ENCODE results near the gene PSME3. TPM values are rescaled to one million over a fixed set of nuclear protein-coding genes. Genes with fewer than 3 reads are reported as not detected.

Gene PSME3
- total and polyA plus RNA-seq, 2 of the 13 experiments (the other 11 are each of a cell fraction or from before 2014, with no cell fraction given) = 66.3 to 135 TPM

DNA sequence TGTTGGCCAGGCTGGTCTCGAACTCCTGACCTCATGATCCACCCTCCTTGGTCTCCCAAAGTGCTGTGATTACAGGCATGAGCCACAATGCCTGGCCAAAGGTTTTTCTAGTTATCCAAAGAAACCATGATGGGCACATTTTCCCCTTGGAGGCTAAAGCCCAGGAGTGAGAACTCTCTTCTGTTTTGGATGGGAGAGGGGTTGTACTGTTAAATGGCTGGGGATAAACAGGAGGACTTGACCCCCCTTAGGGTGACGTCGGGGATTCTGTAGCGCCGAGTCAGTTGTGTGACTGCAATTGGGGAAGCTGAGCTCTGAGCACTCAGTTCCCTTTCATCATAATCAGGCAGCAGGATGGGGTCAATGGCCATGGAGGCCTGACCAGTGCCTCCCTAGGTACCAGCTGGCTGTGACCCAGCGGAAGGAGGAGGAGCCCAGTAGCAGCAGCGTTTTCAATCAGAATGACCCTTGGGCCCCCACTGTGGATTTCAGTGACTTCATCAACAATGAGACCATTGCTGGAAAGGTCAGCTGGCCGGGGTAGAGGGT lies 21.9 kb downstream of the PSME3 start (continued):
- TF ChIP-seq ISL2 (CRISPR knock-in tag; IDR thresholded peaks at IDR 0.05) (0 out of 2 replicates have a peak, but pooled peaks have one; percentile 50), HOXD1 (CRISPR knock-in tag; IDR thresholded peaks at IDR 0.05) (peak; percentile 44; the same call in 1 of the 2 replicates), PLRG1 (conservative IDR thresholded peaks at IDR 0.05) (no peak), ZNF710 (CRISPR knock-in tag; IDR thresholded peaks at IDR 0.05; ENCODE audit: borderline replicate concordance) (peak; percentile 66; the same call in 1 of the 2 replicates), BCL6 (CRISPR knock-in tag; IDR thresholded peaks at IDR 0.05) (peak; percentile 56), ZSCAN29 (CRISPR knock-in tag; conservative IDR thresholded peaks at IDR 0.05) (peak; percentile 77; the same call in 1 of the 2 replicates), CREB1 (IDR thresholded peaks at IDR 0.05) (no peak), CREB1 (CRISPR knock-in tag; IDR thresholded peaks at IDR 0.05) (peak; percentile 74), ZNF18 (CRISPR knock-in tag; IDR thresholded peaks at IDR 0.05; ENCODE audit: insufficient replicate concordance) (no peak), ZBTB7A (CRISPR knock-in tag; IDR thresholded peaks at IDR 0.05) (peak; percentile 81; the same call in 1 of the 2 replicates), YEATS4 (CRISPR knock-in tag; IDR thresholded peaks at IDR 0.05; ENCODE audit: borderline replicate concordance) (no peak; the same call in 1 of the 2 replicates), ZFP62 (CRISPR knock-in tag; IDR thresholded peaks at IDR 0.05) (no peak), NR2F2 (IDR thresholded peaks at IDR 0.05; ENCODE audit: borderline replicate concordance, low read depth) (peak; percentile 64; the same call in 1 of the 2 replicates), ZNF3 (CRISPR knock-in tag; IDR thresholded peaks at IDR 0.05) (no peak), POLR2A (IDR thresholded peaks at IDR 0.05; ENCODE audit: insufficient read depth in 1 of 2, low read depth in 2 of 2, low read length in 2 of 2) (peak in 1 of 2 experiments; percentile 39; a peak in 1 of 4 replicates), ZNF33B (CRISPR knock-in tag; IDR thresholded peaks at IDR 0.05) (no peak)
- TF ChIP-seq, protein P1, sequence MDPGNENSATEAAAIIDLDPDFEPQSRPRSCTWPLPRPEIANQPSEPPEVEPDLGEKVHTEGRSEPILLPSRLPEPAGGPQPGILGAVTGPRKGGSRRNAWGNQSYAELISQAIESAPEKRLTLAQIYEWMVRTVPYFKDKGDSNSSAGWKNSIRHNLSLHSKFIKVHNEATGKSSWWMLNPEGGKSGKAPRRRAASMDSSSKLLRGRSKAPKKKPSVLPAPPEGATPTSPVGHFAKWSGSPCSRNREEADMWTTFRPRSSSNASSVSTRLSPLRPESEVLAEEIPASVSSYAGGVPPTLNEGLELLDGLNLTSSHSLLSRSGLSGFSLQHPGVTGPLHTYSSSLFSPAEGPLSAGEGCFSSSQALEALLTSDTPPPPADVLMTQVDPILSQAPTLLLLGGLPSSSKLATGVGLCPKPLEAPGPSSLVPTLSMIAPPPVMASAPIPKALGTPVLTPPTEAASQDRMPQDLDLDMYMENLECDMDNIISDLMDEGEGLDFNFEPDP (CRISPR knock-in tag; conservative IDR thresholded peaks at IDR 0.05) = 0 out of 2 replicates have a peak, but pooled peaks have one; percentile 5
- TF ChIP-seq, protein P2, sequence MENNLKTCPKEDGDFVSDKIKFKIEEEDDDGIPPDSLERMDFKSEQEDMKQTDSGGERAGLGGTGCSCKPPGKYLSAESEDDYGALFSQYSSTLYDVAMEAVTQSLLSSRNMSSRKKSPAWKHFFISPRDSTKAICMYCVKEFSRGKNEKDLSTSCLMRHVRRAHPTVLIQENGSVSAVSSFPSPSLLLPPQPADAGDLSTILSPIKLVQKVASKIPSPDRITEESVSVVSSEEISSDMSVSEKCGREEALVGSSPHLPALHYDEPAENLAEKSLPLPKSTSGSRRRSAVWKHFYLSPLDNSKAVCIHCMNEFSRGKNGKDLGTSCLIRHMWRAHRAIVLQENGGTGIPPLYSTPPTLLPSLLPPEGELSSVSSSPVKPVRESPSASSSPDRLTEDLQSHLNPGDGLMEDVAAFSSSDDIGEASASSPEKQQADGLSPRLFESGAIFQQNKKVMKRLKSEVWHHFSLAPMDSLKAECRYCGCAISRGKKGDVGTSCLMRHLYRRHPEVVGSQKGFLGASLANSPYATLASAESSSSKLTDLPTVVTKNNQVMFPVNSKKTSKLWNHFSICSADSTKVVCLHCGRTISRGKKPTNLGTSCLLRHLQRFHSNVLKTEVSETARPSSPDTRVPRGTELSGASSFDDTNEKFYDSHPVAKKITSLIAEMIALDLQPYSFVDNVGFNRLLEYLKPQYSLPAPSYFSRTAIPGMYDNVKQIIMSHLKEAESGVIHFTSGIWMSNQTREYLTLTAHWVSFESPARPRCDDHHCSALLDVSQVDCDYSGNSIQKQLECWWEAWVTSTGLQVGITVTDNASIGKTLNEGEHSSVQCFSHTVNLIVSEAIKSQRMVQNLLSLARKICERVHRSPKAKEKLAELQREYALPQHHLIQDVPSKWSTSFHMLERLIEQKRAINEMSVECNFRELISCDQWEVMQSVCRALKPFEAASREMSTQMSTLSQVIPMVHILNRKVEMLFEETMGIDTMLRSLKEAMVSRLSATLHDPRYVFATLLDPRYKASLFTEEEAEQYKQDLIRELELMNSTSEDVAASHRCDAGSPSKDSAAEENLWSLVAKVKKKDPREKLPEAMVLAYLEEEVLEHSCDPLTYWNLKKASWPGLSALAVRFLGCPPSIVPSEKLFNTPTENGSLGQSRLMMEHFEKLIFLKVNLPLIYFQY (CRISPR knock-in tag; IDR thresholded peaks at IDR 0.05; ENCODE audit: borderline replicate concordance) = peak; percentile 81; the same call in 1 of the 2 replicates
- TF ChIP-seq, protein P3, sequence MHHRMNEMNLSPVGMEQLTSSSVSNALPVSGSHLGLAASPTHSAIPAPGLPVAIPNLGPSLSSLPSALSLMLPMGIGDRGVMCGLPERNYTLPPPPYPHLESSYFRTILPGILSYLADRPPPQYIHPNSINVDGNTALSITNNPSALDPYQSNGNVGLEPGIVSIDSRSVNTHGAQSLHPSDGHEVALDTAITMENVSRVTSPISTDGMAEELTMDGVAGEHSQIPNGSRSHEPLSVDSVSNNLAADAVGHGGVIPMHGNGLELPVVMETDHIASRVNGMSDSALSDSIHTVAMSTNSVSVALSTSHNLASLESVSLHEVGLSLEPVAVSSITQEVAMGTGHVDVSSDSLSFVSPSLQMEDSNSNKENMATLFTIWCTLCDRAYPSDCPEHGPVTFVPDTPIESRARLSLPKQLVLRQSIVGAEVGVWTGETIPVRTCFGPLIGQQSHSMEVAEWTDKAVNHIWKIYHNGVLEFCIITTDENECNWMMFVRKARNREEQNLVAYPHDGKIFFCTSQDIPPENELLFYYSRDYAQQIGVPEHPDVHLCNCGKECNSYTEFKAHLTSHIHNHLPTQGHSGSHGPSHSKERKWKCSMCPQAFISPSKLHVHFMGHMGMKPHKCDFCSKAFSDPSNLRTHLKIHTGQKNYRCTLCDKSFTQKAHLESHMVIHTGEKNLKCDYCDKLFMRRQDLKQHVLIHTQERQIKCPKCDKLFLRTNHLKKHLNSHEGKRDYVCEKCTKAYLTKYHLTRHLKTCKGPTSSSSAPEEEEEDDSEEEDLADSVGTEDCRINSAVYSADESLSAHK (CRISPR knock-in tag; IDR thresholded peaks at IDR 0.05; ENCODE audit: borderline replicate concordance) = no peak

Data from HepG2 (cell line).